GM18507 (cell line): ENCODE measurements around the gene MBD2.
"Not testable (repeated sequence)": the region's sequence is repeated elsewhere in the genome, so short reads cannot be mapped to it uniquely, and the experiment has no call there.

Source experiments
- DNase-seq: peaks from one replicate; pipeline ENCODE4 v3.0.0; 2011; ENCODE audit warnings: low read depth; ENCODE audit not compliant: insufficient read length; ENCODE audit errors: extremely low spot score
- FAIRE-seq: peaks from 2 replicates; lab custom pipeline; 2011; peaks lifted over from hg19 to GRCh38; lab: Jason Lieb, UNC

The MBD2 gene

DNA sequence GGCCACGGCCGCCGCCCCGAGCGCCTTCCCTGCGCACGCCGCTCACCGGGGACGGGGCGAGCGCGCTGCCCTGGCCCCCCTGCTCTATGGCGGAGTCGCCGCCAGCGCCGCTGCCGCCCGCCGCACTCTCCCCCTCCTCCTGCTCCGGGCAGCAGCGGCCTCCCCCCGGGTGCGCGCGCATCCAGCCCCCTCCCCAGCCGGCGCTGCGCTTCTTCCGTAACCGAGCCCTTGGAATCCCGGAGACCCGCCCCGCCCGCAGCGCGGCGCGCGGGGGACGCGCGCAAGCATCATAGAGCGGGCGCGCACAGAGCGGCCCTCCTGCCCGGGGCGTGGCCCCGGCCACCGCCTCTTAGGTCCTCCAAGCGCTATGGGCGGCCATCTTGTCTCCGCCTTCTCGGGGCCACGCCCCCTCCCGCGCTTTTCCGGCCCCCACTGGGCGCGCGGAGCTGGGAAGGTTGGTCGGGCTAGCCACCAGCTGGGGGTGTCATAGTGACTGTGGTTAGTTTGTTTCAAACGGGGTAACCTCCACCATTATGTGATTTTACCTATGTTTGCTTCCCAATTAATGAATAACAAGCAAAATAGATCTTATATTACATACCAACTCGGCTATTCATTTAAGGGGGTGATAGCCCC is at the start of gene MBD2:
TSS of gene MBD2 (minus strand) at position 291 of the 636 bp plus-strand sequence. CDS start at position 181, 110 bp downstream.
- FAIRE-seq (peak; percentile 98), DNase-seq (peak; percentile 68)

GRCh38 chr18:54269893-54270844 is 45.7 kb upstream of the MBD2 start:
- DNase-seq: no peak
- FAIRE-seq: no peak

DNA sequence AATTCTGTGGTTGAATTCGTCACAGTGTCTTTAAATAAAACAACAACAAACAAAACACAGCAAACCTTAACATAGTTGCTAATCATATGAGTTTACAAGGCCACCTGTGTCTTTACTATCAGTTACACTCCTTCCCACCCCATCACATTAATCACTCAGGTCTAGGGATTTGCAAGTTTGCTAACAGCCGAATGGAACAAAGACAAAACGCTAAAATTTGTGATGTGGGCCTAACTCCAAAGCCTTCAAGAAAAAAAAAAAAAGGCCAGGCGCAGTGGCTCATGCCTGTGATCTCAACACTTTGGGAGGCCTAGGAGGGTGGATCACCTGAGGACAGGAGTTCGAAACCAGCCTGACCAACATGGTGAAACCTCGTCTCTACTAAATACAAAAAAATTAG is 44.3 kb upstream of the MBD2 start:
- DNase-seq (no peak), FAIRE-seq (no peak)

DNA sequence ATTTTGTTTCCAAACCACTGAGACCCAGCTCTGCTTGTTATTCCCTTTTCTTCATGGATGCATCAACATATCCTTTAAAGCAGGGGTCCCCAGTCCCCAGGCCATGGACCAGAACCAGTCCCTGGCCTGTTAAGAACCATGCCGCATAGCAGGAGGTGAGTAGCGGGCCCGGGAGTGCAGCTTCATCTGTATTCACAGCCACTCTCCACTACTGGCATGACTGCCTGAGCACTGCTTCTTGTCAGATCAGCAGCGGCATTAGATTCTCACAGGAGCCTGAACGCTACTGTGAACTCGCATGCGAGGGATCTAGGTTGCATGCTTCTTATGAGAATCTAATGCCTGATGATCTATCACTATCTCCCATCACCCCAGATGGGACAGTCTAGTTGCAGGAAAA is 43.2 kb upstream of the MBD2 start:
- FAIRE-seq: no peak
- DNase-seq: no peak

- DNase-seq (no peak), FAIRE-seq (peak; percentile 98)
Observed at GRCh38 chr18:54263904-54264336, 39.5 kb upstream of the MBD2 start.

GRCh38 chr18:54261894-54262293 is 37.4 kb upstream of the MBD2 start:
- DNase-seq (no peak), FAIRE-seq (peak; percentile 94)

DNA sequence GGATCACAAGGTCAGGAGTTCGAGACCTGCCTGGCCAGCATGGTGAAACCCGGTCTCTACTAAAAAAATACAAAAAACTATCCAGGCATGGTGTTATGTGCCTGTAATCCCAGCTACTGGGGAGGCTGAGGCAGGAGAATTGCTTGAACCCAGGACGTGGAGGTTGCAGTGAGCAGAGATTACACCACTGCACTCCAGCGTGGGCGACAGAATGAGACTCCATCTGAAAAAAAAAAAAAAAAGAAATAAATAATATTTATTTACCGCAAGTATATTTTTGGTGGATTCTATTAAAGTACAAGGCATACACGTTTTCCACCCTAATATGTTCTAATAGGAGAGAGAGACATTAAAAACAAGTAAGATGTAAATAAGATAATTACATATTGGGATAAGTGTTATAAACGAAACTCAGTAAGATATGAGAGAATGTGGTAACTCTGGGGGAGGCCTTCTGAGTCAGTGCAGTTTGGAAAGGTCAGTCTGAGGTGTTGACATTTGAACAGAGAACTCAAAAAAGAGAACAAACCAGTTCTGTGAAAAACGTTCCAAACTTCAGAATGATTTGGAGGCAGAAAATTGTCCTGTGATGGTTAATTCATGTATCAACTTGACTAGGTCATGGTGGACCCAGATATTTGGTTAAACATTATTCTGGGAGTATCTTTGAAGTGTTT is 36.1 kb upstream of the MBD2 start:
- peak; percentile 84 for FAIRE-seq

GRCh38 chr18:54257818-54258217 is 33.3 kb upstream of the MBD2 start:
- not testable (repeated sequence) for DNase-seq, FAIRE-seq

More for the DNA sequence above, 36.1 kb upstream of the MBD2 start:
- no peak for DNase-seq

GRCh38 chr18:54257015-54257414 is 32.5 kb upstream of the MBD2 start:
- DNase-seq (no peak), FAIRE-seq (no peak)

DNA sequence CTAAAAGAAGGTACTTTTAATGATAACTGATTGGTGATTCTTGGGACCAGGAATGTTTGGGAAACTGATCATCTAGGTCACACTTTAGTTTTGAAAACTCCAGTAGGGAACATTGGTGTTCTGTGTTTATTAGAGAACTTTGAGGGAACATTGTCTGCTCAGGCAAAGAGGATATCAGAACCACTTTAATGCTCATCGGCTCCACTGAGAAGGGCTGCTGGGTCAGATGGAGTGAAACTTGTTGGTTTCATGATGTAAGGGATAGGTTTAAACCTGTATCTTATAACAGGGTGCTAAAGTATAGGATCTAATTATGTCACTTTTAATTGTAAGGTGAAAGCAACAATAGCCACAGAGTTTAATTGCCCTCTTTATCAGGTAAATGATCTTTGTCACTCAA is 30.7 kb upstream of the MBD2 start:
- FAIRE-seq (no peak), DNase-seq (no peak)

- FAIRE-seq: no peak
Observed at GRCh38 chr18:54254265-54254758, 29.8 kb upstream of the MBD2 start.

DNA sequence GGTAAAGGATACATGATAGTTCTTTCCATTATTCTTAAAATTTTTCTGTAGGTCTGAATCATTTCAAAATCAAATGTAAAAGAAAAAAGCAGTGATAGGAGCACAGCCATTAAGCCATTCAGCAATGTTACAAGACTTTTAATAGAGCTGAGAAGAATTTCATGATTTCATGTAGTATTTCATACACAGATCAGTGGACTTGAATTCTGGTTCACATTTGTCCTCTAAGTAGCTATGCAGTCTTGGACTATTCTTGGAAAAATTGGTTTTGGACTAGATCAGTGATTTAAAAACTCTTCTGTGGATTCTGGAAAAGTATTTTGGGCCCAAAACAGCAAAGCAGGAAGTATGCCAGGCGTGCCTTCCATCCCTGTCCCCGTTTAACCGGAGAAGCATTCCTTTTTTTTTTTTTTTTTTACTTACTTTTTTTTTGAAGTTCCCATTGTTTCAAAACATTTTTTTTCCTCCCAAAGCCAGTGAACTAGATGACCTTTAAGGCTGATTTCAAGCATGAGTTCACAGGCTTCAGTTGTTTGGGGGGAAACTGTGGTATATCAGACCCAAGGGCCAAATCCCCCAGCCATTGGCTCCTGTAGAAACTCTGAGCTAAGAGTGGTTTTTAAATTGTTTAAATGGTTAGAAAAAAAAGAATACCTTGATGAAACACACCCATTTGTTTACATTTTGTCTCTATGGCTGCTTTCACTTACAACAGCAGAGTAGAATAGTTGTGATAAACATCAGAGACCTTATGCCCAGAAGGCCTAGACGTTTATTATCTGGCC is 27.3 kb upstream of the MBD2 start:
- DNase-seq (no peak), FAIRE-seq (peak; percentile 24)

More at GRCh38 chr18:54254265-54254758, 29.8 kb upstream of the MBD2 start:
- DNase-seq: no peak

DNA sequence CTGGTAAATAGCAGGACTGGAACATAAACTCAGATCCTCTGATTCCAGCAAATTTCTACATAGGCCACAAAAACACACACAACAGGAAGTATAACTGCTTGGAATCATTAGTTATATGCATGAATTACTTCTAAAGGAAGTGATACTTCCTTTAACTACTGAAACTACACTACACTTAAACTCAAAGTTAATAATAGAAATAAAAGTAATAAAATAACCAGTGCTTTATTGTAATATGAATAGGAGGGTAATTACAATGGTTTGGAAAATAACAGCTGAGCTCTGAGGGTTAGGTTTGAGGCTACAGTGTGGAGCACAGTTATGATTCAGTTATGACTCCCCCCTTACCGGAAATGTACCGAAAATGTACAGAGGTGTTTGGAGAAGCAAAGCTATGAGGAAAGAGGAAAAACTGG is 26.4 kb upstream of the MBD2 start:
- peak; percentile 82 for FAIRE-seq

GRCh38 chr18:54247511-54248175 is 23.2 kb upstream of the MBD2 start:
- DNase-seq (no peak), FAIRE-seq (no peak)

More for the DNA sequence above, 26.4 kb upstream of the MBD2 start:
- no peak for DNase-seq

DNA sequence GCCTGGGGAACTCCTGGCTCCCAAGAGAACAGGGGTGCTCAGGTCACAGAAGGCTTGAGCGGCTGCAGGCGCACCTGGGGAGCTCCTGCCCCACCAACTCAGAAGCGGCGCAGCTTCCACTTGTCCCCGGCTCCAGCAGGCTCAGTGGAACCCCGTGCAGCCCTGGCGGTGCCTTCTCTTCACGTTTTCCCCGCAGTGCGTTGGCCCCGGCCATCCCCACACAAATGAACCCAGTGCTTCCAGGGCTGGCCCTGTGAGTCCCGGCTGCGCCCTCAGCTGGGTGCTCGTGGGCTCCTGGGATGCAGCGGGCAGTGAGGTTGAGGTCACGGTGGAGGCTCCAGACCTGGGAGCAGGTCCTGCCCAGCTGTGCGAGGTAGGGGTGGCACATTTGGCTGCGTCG is 17.9 kb upstream of the MBD2 start:
- no peak for FAIRE-seq
- DNase-seq: no peak

GRCh38 chr18:54241483-54241882 is 17.0 kb upstream of the MBD2 start:
- DNase-seq: no peak
- no peak for FAIRE-seq

GRCh38 chr18:54240629-54241107 is 16.2 kb upstream of the MBD2 start:
- FAIRE-seq (no peak), DNase-seq (no peak)

DNA sequence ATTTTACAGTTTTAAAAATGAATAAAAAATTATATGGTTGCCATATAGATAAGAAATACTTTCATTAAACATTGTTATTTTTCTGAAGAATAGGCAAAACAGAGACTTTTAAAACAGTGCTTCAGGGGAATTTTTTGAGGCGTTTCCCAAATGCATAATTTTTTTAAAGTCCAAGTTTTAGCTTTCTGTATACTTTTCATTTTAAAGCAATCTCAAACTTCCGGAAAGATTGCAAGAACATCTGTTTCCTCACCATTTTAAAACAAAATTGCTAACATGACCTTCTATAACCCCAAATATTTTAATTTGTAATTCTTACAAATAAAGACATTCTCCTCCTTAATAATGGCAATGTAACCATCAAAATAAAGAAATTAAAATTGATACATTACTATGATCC is 15.1 kb upstream of the MBD2 start:
- no peak for FAIRE-seq
- no peak for DNase-seq
